GM12892 (cell line): ENCODE measurements around the gene TMIGD1.

Source experiments
- DNase-seq: peaks from one replicate; pipeline ENCODE4 v3.0.0; 2011; ENCODE audit not compliant: insufficient read length
- FAIRE-seq: peaks from 2 replicates; lab custom pipeline; 2011; peaks lifted over from hg19 to GRCh38; lab: Jason Lieb, UNC
- POLR2A ChIP-seq: IDR thresholded peaks from 2 replicates; pipeline ENCODE4 v1.6.1; 2011; ENCODE audit warnings: low read depth, low read length, control low read depth
- POLR2AphosphoS5 ChIP-seq: IDR thresholded peaks from 2 replicates; pipeline ENCODE4 v1.6.1; 2011; ENCODE audit warnings: low read depth, low read length, control low read depth
- TAF1 ChIP-seq: IDR thresholded peaks from 2 replicates; pipeline ENCODE4 v1.6.1; 2011; ENCODE audit warnings: low read depth, mild to moderate bottlenecking, control low read depth, low read length, borderline replicate concordance

Gene TMIGD1

DNA sequence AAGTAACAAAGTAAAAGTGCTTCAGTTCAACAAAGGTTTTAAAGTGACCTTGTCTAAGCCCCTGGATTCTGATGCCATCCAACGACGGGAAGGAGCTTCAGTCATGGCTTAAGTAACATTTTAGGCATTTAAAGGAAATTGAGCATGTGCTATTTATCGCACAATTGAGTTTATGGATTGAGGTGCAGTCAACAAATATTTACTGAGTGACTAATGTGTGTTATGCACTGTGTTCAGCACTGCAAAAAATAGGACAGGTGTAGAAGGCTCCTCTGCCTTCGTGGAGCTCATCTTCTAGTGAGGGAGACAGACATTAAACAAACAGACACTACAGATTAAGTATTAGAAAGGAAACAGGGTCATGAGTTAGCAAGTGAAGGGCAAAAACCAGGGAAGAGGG lies 12.5 kb downstream of the TMIGD1 start:
- no peak for FAIRE-seq
- TF ChIP-seq POLR2AphosphoS5, result no peak
- no peak for TF ChIP-seq POLR2A
- TF ChIP-seq TAF1, result no peak
- no peak for DNase-seq

DNA sequence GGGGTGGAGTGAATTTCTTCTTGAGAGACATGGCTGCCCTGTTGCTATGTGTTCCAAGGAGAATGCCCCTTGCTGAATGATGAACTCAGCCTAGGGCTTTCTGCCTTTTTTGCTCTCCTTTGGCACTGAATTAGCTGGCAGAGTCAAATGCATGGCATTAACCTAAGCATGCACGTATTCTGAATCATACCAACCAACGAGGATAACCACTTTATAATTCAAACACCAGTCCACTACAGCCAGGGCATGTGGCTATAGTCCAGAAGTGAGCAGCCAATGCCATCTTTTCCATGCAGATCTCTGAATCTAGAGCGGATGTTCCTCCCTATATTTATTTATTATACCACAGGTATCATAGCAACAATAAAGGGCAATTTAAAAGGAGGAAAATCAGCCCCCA lies 15.7 kb downstream of the TMIGD1 start:
- FAIRE-seq (no peak), DNase-seq (no peak)
- TF ChIP-seq POLR2AphosphoS5 (no peak), POLR2A (no peak), TAF1 (no peak)

- DNase-seq (no peak), FAIRE-seq (no peak)
- TF ChIP-seq TAF1 (no peak), POLR2AphosphoS5 (no peak), POLR2A (no peak)
These were observed 17.1 kb downstream of the TMIGD1 start for GRCh38 chr17:30316736-30317135.

DNA sequence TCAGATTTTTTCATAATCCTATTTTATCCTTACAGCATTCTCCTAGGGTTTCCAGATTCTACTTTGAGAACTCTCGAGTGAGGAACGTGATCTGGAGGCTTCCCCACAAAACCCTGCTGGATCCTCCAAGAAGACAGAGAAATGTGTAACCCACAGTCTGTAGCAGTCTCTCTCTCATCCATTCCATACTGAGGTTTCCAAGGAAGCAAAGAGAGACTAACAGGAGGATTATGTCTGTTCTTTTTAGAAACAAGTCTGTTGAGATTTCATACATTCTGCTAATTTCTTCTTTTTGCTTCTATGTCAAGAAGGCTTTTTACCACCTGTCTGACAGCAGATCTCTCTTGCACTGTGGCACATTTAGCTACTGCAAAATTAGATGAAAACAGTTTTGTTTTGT lies 18.8 kb downstream of the TMIGD1 start:
- TF ChIP-seq TAF1 (no peak), POLR2A (no peak)
- FAIRE-seq (no peak), DNase-seq (no peak)

- FAIRE-seq, result no peak
- TF ChIP-seq TAF1, result no peak
- no peak for TF ChIP-seq POLR2A
- no peak for TF ChIP-seq POLR2AphosphoS5
- no peak for DNase-seq
These were observed 19.4 kb downstream of the TMIGD1 start for GRCh38 chr17:30314474-30314873.

DNA sequence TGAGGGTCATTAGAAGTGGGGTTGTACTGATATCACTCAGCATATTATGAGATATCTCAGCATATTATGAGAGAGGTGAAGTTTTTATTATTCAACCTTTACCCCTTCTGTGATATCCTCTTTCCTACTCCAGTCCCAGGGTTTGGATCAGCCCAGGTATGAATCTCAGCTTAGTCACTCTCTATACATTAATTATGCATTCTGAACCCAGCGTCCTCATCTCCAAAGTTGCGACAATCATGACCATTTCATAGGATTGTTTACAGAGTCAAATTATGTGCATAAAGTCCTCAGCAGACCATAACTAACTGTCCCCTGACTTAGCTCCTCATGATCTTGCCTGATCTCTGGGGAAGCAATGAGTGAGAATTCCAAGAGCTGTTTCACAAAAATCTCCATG lies 21.6 kb downstream of the TMIGD1 start:
- DNase-seq (no peak), FAIRE-seq (no peak)
- TF ChIP-seq TAF1, result no peak
- no peak for TF ChIP-seq POLR2A
- no peak for TF ChIP-seq POLR2AphosphoS5

DNA sequence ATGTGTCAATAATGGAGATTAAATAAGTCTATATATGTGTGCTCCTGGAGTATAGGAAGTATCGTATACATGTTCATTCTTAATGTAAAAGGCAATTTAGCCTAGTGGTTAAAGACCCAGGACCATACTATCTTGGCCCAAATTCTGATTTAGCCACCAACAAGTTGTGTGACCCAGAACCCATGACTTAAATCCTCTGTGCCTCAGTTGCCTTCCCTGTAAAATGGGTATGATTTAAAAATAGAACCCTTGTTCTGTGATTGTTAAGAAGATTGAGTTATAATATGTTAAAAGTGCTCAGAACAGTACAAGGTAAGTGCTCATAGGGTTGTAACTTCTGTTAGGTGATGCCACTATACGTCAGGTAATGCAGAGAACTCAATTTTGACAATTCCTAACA lies 23.3 kb downstream of the TMIGD1 start:
- no peak for TF ChIP-seq TAF1
- TF ChIP-seq POLR2A, result no peak
- no peak for TF ChIP-seq POLR2AphosphoS5
- DNase-seq (no peak), FAIRE-seq (peak; percentile 33)

GRCh38 chr17:30309591-30309990 lies 24.3 kb downstream of the TMIGD1 start:
- TF ChIP-seq POLR2AphosphoS5, result no peak
- TF ChIP-seq TAF1, result no peak
- TF ChIP-seq POLR2A, result no peak
- DNase-seq (no peak), FAIRE-seq (no peak)

DNA sequence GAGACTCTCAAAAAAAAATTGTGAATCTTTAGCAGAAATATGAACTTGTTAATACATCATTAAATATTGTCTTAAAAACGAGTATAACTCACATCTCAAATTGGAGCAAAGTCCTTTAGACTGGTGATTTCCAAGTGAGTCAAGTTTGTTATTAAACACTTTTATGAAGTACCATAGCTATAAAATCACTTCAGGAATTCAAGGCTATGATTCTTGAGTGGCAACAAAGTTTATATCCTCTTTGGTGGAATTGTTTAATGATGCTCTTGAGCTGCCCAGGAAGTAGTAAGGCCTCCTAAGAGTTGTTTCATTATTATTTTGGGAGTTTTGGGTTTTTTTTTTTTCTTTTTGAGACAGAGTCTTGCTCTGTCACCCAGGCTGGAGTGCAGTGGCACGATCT lies 25.5 kb downstream of the TMIGD1 start:
- no peak for FAIRE-seq

GRCh38 chr17:30304778-30305177 lies 29.1 kb downstream of the TMIGD1 start:
- no peak for DNase-seq
- TF ChIP-seq POLR2A (no peak), TAF1 (no peak), POLR2AphosphoS5 (no peak)
- FAIRE-seq, result no peak

More for the DNA sequence above, 25.5 kb downstream of the TMIGD1 start:
- TF ChIP-seq TAF1, result no peak
- no peak for TF ChIP-seq POLR2A
- TF ChIP-seq POLR2AphosphoS5, result no peak
- DNase-seq, result no peak

DNA sequence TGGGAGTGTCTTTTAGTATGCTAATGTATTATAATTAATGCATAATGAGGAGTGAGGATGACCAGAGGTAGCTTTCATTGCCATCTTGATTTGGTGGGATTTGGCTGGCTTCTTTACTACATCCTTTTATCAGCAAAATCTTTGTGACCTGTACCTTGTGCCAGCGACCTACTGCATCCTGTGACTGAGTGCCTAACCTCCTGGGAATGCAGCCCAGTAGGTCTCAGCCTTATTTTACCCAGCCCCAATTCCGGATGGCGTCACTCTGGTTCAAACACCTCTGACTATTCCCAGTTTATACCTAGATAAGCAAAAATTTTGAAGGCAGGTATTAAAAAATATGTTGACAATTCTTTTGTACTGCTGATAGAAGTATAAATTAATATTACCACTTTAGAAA lies 31.6 kb downstream of the TMIGD1 start:
- no peak for TF ChIP-seq POLR2A
- no peak for TF ChIP-seq TAF1
- no peak for TF ChIP-seq POLR2AphosphoS5
- DNase-seq, result no peak
- FAIRE-seq, result no peak

- FAIRE-seq (no peak), DNase-seq (no peak)
- TF ChIP-seq POLR2A (no peak), POLR2AphosphoS5 (no peak), TAF1 (no peak)
These were observed 33.0 kb downstream of the TMIGD1 start for GRCh38 chr17:30300818-30301217.

DNA sequence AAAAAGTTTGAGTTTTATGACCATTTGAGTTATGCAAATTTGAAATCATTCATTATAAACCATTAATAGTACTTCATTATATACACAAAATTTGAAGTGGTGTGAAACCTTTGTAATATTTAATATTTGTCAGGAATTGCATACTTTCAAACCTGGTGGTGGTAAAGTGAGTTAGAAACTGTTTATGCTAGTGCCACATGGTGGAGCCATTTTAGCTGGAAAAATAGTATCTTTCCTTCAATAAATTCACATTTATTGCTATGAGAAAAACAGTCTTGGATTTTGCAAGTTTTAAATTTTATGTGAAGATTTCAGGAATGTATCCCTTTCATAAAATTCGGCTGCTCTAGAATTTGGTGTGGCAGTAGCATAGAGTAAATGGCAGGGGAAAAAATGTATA lies 34.9 kb downstream of the TMIGD1 start:
- TF ChIP-seq TAF1, result no peak
- no peak for TF ChIP-seq POLR2A
- no peak for TF ChIP-seq POLR2AphosphoS5
- no peak for FAIRE-seq
- no peak for DNase-seq
